GM19035 (cell line): Measurements from ENCODE around the gene ANKRD1.
"Not testable (repeated sequence)": the region's sequence is repeated elsewhere in the genome, so short reads cannot be mapped to it uniquely, and the experiment has no call there.

Experiments used
- ATAC-seq: cut with Tn5 transposase; IDR thresholded peaks from one replicate; pipeline ENCODE4 v1.9.1; 2021; ENCODE audit not compliant: unreplicated experiment

ANKRD1 gene

DNA sequence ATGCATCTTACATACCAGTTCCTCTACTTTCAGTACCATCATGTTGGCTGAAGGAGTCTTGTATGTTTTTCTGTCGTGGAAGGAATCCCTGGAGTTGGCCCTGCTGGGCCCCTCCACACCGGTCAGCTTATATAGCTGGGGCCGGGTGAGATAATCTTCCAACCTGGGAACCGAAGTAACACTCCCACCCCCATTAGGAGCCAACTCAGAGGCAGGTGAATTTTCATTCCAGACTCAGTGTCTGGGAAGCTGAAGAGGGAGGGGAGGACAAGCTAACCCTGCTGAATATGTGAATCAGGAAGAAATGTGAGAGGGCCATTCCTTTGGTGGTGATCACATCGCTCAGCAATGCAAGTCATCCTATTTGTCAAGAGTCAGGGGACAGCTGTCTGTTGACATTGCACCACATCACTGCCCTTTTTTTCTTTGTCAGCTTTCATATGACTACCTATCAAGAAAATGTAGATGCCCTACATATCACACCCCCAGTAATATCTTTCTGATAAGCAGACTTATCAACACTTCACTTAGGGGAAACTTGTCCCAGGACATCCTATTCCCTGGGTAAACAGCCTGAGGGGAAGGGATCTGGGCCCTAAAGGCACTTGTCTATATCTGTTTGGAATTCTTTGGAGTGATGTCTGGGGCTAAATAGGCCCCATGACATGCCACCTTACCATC lies at the start of gene ANKRD1:
TSS of gene ANKRD1 (minus strand) at position 102 of the 681 bp plus-strand sequence. CDS start at position 42, 60 bp downstream.
- ATAC-seq: no peak

DNA sequence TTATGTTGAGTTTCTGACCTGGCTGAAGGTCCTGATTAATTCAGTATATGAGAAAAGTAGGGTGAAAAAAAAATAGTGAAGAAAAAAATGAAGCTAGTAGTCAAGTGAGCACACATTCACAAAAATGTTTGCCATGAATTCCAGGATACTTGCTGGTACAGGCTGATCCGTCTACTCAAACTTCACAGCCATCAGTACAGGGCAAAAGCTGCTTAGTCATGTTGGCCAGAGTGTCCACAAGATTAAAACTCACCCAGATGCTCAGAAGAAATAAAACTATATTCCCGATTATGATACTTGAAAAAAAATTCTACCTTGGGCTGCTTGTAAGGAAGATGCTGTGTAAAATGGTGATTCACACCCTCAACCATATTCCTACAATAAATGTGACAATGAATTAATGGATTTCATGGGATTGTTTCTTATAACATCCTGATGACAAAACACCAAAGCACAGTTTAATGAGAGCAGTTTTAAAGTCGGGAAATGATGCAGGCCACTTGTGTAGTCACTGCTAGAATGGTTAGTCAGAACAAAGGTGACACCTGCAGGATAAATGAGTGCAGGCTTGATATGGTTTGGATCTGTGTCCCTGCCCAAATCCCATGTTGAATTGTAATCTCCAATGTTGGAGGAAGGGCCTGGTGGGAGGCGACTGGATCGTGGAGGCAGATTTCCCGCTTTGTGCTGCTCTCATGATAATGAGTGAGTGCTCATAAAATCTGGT lies 49.2 kb upstream of the ANKRD1 start:
- no peak for ATAC-seq

DNA sequence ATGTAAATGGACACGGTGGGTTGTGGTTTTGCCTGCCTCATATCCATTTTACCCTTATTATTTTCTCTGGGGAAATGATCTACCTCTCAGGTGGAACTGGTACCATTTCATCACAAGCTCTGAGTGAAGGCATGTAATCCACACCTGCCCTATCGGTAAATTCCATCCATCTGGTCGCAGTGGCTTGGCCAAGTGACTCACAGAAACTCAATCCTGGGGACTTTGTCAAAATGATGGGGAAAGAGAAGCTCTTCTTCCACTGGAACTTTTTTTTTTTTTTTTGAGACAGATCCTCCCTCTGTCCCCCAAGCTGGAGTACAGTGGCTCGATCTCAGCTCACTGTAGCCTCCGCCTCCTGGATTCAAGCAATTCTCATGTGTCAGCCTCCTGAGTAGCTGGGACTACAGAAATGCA lies 48.2 kb upstream of the ANKRD1 start:
- ATAC-seq: no peak

DNA sequence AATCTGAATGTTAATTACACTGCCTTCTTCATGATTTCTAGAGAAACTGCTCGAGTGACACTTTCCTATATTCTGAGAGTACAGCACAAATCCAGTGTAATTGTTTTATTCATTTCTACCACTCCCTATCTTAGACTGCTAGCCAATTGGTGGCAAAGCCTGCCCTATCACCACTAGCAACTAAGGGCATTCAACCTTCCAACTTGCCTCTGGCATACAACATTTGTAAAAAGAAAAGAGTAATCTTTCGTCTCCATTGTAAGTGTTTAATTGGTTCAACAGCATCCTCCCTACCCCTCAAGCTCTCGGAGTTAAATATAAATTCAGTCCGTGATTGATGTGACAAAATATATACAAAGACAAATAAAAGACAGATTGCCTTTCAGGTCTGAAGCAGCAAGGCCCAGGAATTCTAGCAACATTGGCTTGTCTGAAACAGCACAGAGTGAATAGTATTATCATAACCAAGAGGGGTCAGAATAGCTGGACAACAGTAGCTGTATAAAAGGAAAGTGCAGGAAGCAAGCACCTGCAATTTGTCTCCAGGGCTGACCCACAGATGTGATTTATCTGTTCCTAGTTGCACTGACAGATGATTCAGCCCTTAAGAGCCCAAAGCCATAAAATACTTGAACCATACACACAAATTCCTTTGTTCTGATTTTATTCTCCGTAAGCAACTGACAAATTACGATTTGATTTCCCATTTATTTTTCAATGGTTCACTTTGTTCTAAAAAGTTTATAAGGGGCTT lies 47.6 kb upstream of the ANKRD1 start:
- no peak for ATAC-seq

DNA sequence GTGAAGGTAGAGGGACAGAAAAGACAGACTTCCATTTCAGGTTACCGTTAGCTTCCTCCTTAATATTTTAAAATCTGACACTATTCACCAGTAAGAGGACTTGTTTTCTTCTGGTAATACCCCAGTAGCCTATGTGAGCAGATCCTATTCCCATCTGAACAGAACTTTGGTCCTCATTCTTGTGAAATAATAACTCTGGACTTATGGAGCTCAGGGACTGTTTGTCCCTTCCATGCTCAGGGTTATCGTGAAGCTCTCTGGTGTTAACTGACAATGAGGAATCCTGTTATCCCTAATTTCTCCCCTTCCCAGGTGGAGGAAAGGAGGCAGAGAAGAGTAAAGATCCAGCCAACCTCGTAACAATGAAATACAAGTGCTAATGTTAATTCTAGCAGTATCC lies 47.0 kb upstream of the ANKRD1 start:
- ATAC-seq: no peak

DNA sequence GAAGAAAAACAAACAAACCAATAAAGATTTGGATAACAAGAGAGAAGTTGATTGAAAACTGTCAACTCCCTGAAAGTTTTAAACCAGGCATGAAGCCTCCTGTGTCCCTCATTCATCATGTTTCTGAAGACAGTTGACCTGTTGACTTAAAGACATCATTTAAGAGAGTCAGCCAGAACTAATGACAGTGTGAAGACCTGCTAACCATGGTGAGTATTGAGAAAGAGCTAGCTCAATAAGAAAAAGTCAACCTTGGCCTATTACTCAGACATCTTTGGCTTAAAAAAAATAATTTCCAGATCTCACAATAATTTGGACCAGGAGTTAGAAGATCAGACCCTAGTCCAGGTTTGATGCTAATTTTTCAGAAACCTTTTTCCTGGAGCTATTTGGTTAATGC lies 45.3 kb upstream of the ANKRD1 start:
- no peak for ATAC-seq

DNA sequence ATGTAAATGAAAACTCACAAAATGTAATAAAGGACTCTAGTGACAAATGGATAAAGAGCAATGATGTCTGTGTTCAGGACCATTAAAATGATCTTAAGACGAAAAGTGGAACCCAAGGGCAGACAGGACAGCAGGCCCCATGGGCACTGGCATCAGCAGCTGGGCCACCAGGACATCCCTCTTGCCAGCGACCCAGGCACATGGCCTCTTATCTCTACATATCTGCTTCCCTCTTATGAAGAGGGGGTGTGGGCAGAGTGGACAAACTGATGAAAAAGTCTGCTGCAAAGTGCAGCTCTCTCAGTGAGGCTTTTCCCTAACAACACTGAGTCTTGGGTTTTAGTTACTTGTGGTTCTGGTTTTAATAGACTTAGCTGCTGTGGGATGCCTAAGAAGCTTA lies 44.8 kb upstream of the ANKRD1 start:
- no peak for ATAC-seq

DNA sequence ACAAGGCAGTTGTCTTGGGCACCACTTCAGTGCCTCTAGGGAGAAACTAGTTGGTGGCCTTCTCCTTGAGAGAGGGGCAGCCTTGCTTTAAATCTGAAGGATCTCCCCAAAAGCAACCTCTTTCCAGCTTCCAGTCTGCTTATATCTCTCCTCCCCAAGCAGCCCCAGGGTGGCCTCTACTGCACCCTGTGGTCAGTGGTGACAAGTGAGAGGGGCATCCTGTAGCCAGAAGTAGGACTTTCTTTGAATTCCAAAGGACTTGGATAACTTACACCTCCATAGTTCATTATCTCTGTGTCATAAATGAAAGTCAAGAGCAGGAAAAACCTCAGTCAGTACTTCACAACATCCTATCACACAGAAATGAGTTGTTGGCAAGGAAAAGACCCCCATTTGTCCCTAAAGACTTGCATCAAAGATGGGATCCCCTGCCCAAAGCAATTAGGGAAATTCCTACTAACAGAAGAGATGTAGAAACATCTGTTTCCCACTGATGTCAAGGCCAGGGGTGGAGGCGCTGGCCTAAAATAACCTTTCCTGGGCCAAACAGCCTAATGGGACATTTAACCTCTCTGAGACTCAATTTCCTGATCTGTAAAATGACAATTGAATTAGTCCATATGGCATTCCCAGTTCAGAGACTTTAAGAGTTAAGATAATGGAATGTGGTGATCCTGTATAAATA lies 44.0 kb upstream of the ANKRD1 start:
- ATAC-seq: no peak

DNA sequence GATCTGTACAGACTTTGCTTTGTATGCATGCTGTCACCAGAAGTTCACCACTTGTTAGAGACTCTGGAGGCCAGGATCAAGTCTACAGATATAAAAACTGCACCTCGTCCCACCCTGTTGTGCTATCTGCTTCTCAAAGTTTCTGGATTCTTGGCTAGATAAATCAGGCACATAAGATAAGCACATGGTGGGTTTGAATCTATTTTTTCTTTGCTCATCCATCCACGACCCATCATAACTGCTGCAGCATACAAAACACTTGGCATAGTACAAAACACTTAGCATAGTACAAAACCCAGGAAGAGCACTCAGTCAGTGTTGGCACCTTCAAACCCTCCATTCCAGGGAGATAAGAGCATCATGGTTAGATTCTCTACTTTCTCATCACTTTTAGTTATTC lies 42.4 kb upstream of the ANKRD1 start:
- no peak for ATAC-seq

DNA sequence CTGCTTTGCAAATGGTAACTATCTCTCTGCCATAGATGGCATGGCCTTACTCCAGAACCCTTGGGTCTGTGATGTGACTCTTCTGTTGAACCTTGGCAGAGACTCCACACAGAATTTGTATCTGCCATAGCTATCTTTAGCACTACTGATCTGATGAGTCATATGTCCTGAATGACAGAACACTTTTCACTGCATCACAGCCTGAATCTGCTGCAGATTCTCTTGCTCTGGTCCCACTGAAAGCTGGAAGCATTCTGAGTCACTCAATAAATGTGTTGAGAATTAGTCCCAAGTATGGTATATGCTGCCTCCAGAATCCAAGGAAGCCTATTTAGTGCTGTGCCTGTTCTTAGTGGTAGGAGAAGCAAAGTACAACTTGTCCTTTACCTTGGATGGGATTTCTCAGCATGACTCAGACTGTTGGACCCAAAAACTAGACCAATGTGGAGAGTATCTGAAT lies 39.5 kb upstream of the ANKRD1 start:
- ATAC-seq: peak; percentile 60

DNA sequence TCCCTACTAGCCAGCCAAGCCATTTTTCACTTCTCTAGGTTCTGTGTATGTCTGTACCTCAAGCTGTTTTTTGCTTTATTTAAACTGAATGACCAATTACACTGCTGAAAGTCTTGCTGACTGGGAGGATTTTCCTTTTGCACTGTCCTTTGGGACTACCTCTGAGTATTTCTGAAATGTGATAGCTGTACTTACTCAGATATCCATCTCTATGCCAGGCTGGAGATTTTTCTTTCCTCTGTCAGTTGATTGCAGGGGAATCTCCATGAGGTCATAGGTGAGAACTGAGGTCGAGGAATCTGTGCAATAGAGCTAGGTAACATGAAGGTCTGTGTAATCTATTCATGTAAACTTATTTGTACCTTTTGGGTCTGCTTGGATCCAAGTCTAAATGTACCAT lies 38.9 kb upstream of the ANKRD1 start:
- ATAC-seq: no peak

DNA sequence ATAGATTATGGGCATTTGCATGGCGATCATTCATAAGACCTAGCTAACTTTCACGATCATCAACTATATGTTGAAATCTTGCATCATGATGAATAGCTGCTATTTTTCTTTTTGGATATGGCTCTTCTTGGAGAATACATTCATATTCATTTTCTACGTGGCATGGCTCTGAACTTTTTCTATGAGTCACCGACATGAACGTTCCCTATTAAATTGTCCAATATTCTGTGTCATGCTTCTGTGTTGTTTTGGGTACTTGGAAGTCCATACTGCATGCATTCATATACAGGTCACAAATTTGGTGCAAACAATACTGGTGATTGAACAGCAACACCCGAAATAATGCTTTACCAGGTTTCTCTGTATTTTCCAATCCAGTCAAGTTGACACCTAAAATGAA lies 37.9 kb upstream of the ANKRD1 start:
- ATAC-seq: no peak

DNA sequence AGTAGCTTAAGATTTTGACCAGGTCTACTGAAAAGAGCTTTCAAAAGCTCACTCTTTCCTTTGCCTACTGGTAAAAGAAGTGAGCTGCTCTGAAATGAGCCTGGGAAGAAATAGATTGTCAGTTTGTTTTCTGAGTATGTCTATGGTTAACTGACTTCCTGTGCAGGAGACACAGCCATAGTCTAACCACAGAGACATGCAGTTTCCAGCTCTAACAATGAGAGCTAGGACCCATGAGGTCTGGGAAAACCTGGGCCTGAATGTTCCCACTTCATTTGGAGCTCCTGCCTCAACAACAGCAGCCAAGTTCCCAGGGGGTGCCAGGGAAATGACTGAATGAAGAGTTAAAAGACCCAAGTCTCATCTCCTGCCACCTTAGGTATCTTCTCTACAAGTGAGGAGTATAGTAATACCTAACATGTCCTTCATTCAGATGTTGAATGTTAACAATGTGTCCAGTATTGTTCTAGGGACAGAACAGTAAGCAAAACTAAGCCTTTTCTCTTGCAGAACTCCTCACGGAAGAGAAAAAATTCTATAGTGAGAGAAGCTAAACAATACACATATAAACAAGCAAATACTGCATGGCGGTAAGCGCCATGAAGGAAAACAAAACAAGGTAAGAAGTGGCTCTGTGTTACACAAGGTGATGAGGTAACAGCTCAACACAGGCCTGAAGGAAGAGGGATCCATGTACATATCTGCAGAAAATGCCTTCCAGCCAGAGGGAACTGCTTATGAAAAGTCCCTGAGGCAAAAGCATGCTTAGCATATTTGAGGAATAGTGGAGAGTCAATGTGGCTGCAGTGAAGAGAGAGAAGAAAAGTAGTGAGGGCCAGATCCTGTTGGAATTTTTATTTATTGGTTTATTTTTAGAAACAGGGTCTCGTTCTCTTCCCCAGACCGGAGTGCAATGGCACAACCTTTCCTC lies 26.4 kb upstream of the ANKRD1 start:
- peak; percentile 72 for ATAC-seq

DNA sequence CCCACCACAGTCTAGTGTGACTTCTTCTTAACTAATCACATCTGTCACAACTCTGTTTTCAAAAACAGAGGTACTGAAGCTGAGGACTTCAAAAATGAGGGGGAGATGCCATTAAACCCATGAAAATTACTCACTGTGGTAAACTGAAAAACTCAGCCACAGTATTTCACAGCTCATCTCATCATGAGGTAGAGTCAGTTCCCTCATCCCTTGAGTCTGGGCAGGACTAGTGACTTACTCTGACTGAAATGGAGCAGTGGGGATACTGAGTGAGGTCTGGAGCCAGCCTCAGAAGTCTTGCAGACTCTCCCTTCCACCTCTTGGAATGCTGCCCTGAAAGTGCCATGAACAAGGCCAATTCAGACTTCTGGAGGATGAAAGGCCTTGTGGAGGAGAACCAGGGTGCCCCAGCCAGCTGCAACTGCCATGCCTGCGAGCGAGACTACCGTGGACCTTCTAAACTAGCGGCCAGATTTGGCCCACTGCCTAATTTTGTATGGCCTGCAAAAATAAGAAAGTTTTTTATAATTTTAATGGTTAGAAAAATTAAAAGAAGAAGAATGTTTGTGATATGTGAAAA lies 24.7 kb upstream of the ANKRD1 start:
- ATAC-seq: no peak

DNA sequence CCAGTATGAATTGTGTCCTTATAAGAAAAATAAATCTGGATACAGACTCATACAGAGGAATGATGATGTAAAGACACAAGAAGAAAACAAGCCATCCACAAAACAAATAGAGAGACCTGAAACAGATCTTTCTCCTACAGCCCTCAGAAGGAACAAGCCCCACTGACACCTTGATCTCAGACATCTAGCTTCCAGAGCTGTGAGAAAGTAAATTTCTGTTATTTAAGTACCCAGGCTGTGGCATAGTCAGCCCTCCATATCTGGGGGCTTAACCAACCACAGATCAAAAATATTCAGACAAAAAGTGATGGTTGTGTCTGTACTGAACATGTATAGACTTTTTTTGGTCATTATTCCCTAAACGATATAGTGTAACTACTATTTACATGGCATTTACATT lies 23.9 kb upstream of the ANKRD1 start:
- ATAC-seq: no peak

DNA sequence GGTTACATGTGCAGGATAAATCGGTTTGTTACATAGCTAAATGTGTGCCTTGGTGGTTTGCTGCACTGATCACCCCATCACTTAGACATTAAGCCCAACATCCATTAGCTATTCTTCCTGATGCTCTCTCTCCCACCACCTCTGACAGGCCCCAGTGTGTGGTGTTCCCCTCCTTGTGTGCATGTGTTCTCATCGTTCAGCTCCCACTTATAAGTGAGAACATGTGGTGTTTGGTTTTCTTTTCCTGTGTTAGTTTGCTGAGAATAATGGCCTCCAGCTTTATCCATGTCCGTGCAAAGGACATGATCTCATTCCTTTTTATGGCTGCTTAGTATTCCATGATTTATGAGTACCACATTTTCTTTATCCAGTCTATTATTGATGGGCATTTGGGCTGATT lies 22.1 kb upstream of the ANKRD1 start:
- ATAC-seq: not testable (repeated sequence)

DNA sequence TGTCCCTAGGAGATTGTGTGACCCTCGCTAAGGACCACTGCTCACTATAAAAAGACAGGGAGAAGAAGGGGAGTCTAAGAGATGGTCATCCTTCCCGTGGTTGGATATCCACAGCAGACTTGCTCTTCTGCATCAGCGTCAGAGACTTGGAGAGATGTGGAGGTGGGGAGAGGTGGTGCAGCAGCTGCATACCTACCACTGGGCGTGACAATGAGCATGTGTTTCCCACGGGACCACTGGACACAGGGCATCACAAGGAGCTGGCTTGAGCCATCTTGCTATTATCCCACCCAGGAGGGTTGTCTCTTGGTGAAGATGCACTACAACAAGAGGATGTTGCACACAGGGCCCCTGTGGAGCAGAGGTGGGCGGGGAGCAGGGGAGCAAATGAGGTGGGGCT lies 18.8 kb upstream of the ANKRD1 start:
- no peak for ATAC-seq

DNA sequence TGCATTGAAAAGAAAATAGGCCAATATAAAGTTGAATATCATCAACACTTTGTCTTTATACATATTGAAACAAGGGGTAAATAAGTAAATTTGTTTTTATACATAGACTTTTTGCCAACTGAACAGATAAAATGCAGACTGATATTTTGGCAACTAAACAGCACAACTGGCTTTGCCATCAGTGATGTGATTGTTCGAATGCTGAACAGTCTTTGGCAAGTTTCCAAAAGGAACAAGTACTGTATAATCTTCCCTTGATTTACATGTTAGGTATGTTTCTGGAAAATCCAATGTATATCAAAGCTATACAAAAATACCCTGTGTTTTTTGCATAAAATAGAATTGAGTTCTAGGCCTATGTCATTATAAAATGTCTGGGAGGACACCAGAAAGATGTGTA lies 18.2 kb upstream of the ANKRD1 start:
- no peak for ATAC-seq

DNA sequence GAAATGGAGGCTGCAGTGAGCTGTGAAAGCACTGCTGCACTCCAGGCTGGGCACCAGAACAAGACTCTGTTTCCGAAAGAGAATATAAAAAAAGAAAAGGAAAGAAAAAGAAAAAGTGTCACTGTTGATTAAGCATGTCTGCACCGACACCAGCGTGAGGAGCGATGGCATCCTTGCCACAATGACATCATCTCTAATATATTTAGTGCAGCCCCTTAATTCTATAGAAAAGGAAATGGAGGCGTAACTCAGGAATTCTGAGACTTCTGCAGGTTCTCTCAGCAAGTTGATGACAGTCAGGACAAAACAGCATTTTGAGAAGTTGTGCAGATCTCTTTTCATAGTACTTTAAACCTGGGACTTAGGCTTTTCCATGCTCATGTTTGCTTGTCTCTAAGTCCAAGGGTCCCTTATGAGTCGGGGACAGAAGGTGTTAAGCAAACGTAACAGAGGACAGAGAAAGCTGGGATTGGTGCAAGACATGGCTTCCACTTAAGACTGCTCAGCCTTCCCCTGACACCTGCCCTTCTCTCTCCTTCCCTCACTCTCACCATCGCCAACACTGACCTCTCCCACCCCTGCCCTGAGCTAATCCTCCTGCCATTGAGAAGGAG lies 16.9 kb upstream of the ANKRD1 start:
- no peak for ATAC-seq

DNA sequence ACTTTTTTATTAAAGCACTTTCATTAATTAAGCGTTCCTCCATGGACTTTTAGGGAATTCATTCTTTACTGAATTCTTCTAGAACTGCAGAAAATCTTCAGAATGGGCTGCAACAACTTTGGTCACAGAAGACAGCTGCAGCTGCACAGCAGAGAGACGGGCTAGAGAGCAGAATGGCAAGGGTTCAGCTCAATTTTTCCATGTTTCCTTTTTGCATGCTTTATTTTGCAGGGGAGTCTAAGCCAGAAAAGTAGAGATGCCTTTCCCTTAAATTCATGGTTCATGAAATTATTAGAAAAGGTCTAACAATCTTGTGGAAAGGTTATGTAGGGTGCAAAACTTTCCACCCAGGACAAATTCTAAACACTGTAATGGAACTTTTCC lies 15.4 kb upstream of the ANKRD1 start:
- ATAC-seq: no peak
